CD4-positive, CD25-positive, alpha-beta regulatory T cell (primary cell): ENCODE data around the gene ENG. TPM values are rescaled to one million over a fixed set of nuclear protein-coding genes. Genes with fewer than 3 reads are reported as not detected.

ENCODE experiments used
- ATAC-seq, 2 donors: fragments of 150-1000 bp; cut with Tn5 transposase; one replicate each; pipeline ENCODE4 v1.10.0; 2021; ENCODE audit warnings: low read depth in 2 of 2, moderate number of reproducible peaks in 2 of 2, moderate library complexity in 1 of 2
- DNase-seq, 3 donors: peaks; one replicate each; pipeline versions ENCODE4 v3.0.0 to v3.0.0-alpha.2; 2012 to 2022; ENCODE audit warnings: mixed read lengths in 1 of 3
- H3K27ac ChIP-seq: one replicate; pipeline ENCODE4 v1.7.0; 2013; ENCODE audit warnings: mild to moderate bottlenecking, low read length; ENCODE audit not compliant: insufficient read depth, poor library complexity, severe bottlenecking
- H3K27me3 ChIP-seq: one replicate; pipeline ENCODE4 v1.7.0; 2013; ENCODE audit warnings: low read length; ENCODE audit not compliant: control insufficient read depth, insufficient read depth
- H3K36me3 ChIP-seq: one replicate; pipeline ENCODE4 v1.7.0; 2013; ENCODE audit warnings: mild to moderate bottlenecking, low read length, moderate library complexity; ENCODE audit not compliant: control insufficient read depth, insufficient read depth
- H3K4me1 ChIP-seq: 2 replicates; pipeline ENCODE4 v1.7.0; 2013; ENCODE audit warnings: mild to moderate bottlenecking, low read length; ENCODE audit not compliant: insufficient read depth, control insufficient read depth, poor library complexity, severe bottlenecking
- H3K4me3 ChIP-seq: one replicate; pipeline ENCODE4 v1.7.0; 2013; ENCODE audit warnings: low read depth, mild to moderate bottlenecking, low read length, moderate library complexity
- H3K9me3 ChIP-seq, 2 experiments: 1 replicate in 1 of 2; 2 replicates in 1 of 2; pipeline ENCODE4 v1.7.0; 2013; ENCODE audit warnings: low read length in 2 of 2, mild to moderate bottlenecking in 1 of 2, moderate library complexity in 1 of 2; ENCODE audit not compliant: control insufficient read depth in 2 of 2
- H3K27ac Mint-ChIP-seq, 3 donors: one replicate each; pipeline ENCODE4 v1.8.0; 2020 to 2022; ENCODE audit warnings: mild to moderate bottlenecking in 3 of 3, mixed read lengths in 3 of 3, moderate library complexity in 2 of 3
- H3K27me3 Mint-ChIP-seq: one replicate; pipeline ENCODE4 v1.8.0; 2022; ENCODE audit warnings: mild to moderate bottlenecking, mixed read lengths
- H3K36me3 Mint-ChIP-seq: one replicate; pipeline ENCODE4 v1.8.0; 2020; ENCODE audit warnings: mixed read lengths
- H3K4me1 Mint-ChIP-seq, 4 donors: one replicate each; pipeline ENCODE4 v1.8.0; 2020 to 2022; ENCODE audit warnings: mixed read lengths in 4 of 4, mild to moderate bottlenecking in 1 of 4
- H3K4me3 Mint-ChIP-seq, 4 donors: one replicate each; pipeline ENCODE4 v1.8.0; 2020 to 2022; ENCODE audit warnings: mild to moderate bottlenecking in 4 of 4, mixed read lengths in 4 of 4, moderate library complexity in 3 of 4
- H3K9me3 Mint-ChIP-seq, 7 donors: one replicate each; pipeline ENCODE4 v1.8.0; 2020 to 2022; ENCODE audit warnings: mixed read lengths in 7 of 7, mild to moderate bottlenecking in 3 of 7, moderate library complexity in 2 of 7
- polyA plus RNA-seq, 4 donors: library from polyadenylated mRNA; unstranded; fragments of 300-500 nt; fragmentation: Illumina TruSeq; gene quantifications; one replicate each; pipeline ENCODE4 v1.2.3, GENCODE V29; 2021
- total RNA-seq: library from RNA; stranded (reverse); gene quantifications from one replicate; pipeline ENCODE4 v1.2.3, GENCODE V29; 2022

ENG gene
- total and polyA plus RNA-seq, 5 donors from 2014 or later, result 0.71 to 3.6 (median 1.9) TPM

GRCh38 chr9:127803507-127804352 is 50.7 kb downstream of the ENG start:
- H3K27ac Mint-ChIP-seq, result peak overlapping the region; percentile 87 to 93 (median 93)
- peak overlapping the region; percentile 90 to 99 (median 92) for H3K4me3 Mint-ChIP-seq
- Histone ChIP-seq H3K36me3 (peaks cover 25% of the 10 kb centered on the region), H3K4me1 (peaks cover 24% of the 10 kb centered on the region), H3K27me3 (no peaks in the 10 kb centered on the region), H3K27ac (peak overlapping the region; percentile 82), H3K4me3 (peak overlapping the region; percentile 89), H3K9me3 (no peaks in the 10 kb centered on the region)
- H3K4me1 Mint-ChIP-seq, result peaks cover 0 to 38% (median 16%) of the 10 kb centered on the region in 4 donors
- DNase-seq, result no peak
- ATAC-seq, result no peak
- H3K27me3 Mint-ChIP-seq, result no peaks in the 10 kb centered on the region
- H3K36me3 Mint-ChIP-seq, result peaks cover 14% of the 10 kb centered on the region
- H3K9me3 Mint-ChIP-seq, result no peaks in the 10 kb centered on the region

GRCh38 chr9:127802576-127803443 is 51.6 kb downstream of the ENG start, which contains the start of gene FPGS:
Gene FPGS (plus strand): TSS chr9:127802882. CDS start chr9:127802925, 43 bp downstream.
- peak within 1 kb of the TSS; percentile 87 to 94 (median 93) for H3K27ac Mint-ChIP-seq
- H3K27me3 Mint-ChIP-seq, result no peaks in the 10 kb centered on the region
- ATAC-seq (peak; percentile 85), DNase-seq (peak; percentile 83 to 87 (median 86))
- H3K4me3 ChIP-seq, result peak within 1 kb of the TSS; percentile 89
- peak within 1 kb of the TSS; percentile 90 to 99 (median 92) for H3K4me3 Mint-ChIP-seq
- peaks cover 20% of the 10 kb centered on the region for H3K36me3 ChIP-seq
- no peaks in the 10 kb centered on the region for H3K27me3 ChIP-seq
- peaks cover 24% of the 10 kb centered on the region for H3K4me1 ChIP-seq
- H3K36me3 Mint-ChIP-seq, result peaks cover 14% of the 10 kb centered on the region
- H3K9me3 ChIP-seq, result no peaks in the 10 kb centered on the region
- H3K9me3 Mint-ChIP-seq, result no peaks in the 10 kb centered on the region
- peak within 1 kb of the TSS; percentile 82 for H3K27ac ChIP-seq
- peaks cover 0 to 41% (median 16%) of the 10 kb centered on the region in 4 donors for H3K4me1 Mint-ChIP-seq

- Histone ChIP-seq H3K9me3 (no peaks in the 10 kb centered on the region), H3K36me3 (peaks cover 12% of the 10 kb centered on the region), H3K4me1 (peaks cover 30% of the 10 kb centered on the region), H3K4me3 (peak overlapping the region; percentile 62), H3K27me3 (no peaks in the 10 kb centered on the region), H3K27ac (peak overlapping the region; percentile 82)
- DNase-seq (no peak), ATAC-seq (no peak)
- Mint-ChIP-seq H3K36me3 (peaks cover 7% of the 10 kb centered on the region), H3K27ac (peak overlapping the region; percentile 60 to 94 (median 83)), H3K4me1 (peaks cover 1 to 48% (median 19%) of the 10 kb centered on the region in 4 donors), H3K27me3 (no peaks in the 10 kb centered on the region), H3K4me3 (peak overlapping the region; percentile 90 to 94 (median 92)), H3K9me3 (no peaks in the 10 kb centered on the region)
These were observed 52.4 kb downstream of the ENG start for GRCh38 chr9:127801955-127802575.

GRCh38 chr9:127796852-127797370 is 57.5 kb downstream of the ENG start:
- Mint-ChIP-seq H3K9me3 (no peaks in the 10 kb centered on the region), H3K36me3 (no peaks in the 10 kb centered on the region), H3K4me1 (peaks cover 7 to 33% (median 18%) of the 10 kb centered on the region in 4 donors), H3K27ac (peak overlapping the region; percentile 85 to 96 (median 92)), H3K4me3 (peak overlapping the region; percentile 31 to 75 (median 66)), H3K27me3 (no peaks in the 10 kb centered on the region)
- no peak for DNase-seq
- peak overlapping the region; percentile 37 for H3K4me3 ChIP-seq
- H3K27me3 ChIP-seq, result no peaks in the 10 kb centered on the region
- H3K36me3 ChIP-seq, result peaks cover 8% of the 10 kb centered on the region
- H3K4me1 ChIP-seq, result peaks cover 14% of the 10 kb centered on the region
- peak; percentile 23 to 32 for ATAC-seq
- H3K9me3 ChIP-seq, result no peaks in the 10 kb centered on the region
- H3K27ac ChIP-seq, result no peak overlapping the region

- H3K27ac ChIP-seq, result no peak overlapping the region
- H3K4me3 ChIP-seq, result peak overlapping the region; percentile 37
- no peaks in the 10 kb centered on the region for H3K36me3 Mint-ChIP-seq
- H3K4me1 ChIP-seq, result peaks cover 14% of the 10 kb centered on the region
- no peaks in the 10 kb centered on the region for H3K27me3 ChIP-seq
- H3K9me3 Mint-ChIP-seq, result no peaks in the 10 kb centered on the region
- no peaks in the 10 kb centered on the region for H3K9me3 ChIP-seq
- H3K4me1 Mint-ChIP-seq, result peaks cover 7 to 30% (median 17%) of the 10 kb centered on the region in 4 donors
- no peaks in the 10 kb centered on the region for H3K27me3 Mint-ChIP-seq
- peak overlapping the region; percentile 85 to 96 (median 92) for H3K27ac Mint-ChIP-seq
- peak overlapping the region; percentile 6 to 75 (median 47) for H3K4me3 Mint-ChIP-seq
- peaks cover 12% of the 10 kb centered on the region for H3K36me3 ChIP-seq
- DNase-seq, result no peak
- ATAC-seq, result peak; percentile 23 to 30
These were observed 58.1 kb downstream of the ENG start for GRCh38 chr9:127796225-127796813.

GRCh38 chr9:127794001-127794791 is 60.3 kb downstream of the ENG start:
- no peaks in the 10 kb centered on the region for H3K27me3 ChIP-seq
- no peak for ATAC-seq
- no peak overlapping the region for H3K27ac ChIP-seq
- no peaks in the 10 kb centered on the region for H3K27me3 Mint-ChIP-seq
- no peak overlapping the region for H3K4me3 ChIP-seq
- DNase-seq, result no peak
- peaks cover 14% of the 10 kb centered on the region for H3K4me1 ChIP-seq
- H3K9me3 Mint-ChIP-seq, result no peaks in the 10 kb centered on the region
- peaks cover 33% of the 10 kb centered on the region for H3K36me3 ChIP-seq
- H3K9me3 ChIP-seq, result no peaks in the 10 kb centered on the region
- peaks cover 10% of the 10 kb centered on the region for H3K36me3 Mint-ChIP-seq
- H3K27ac Mint-ChIP-seq, result no peak overlapping the region
- H3K4me3 Mint-ChIP-seq, result no peak overlapping the region
- H3K4me1 Mint-ChIP-seq, result peaks cover 7 to 40% (median 20%) of the 10 kb centered on the region in 4 donors
